ENCODE measurements around the gene EPHB1.
"Not testable (repeated sequence)": the region's sequence is repeated elsewhere in the genome, so short reads cannot be mapped to it uniquely, and the experiment has no call there.

Gene EPHB1

GRCh38 chr3:135229018-135229495 lies 434.0 kb downstream of the EPHB1 start:
- peak; percentile 83 for DNase-seq

- no peak for DNase-seq
Measured at GRCh38 chr3:135231737-135232136, 436.7 kb downstream of the EPHB1 start.

- no peak for DNase-seq
Measured at GRCh38 chr3:135232226-135232625, 437.2 kb downstream of the EPHB1 start.

GRCh38 chr3:135233476-135233875 lies 438.4 kb downstream of the EPHB1 start:
- not testable (repeated sequence) for DNase-seq

GRCh38 chr3:135235541-135235940 lies 440.5 kb downstream of the EPHB1 start:
- no peak for DNase-seq

GRCh38 chr3:135237371-135238143 lies 442.5 kb downstream of the EPHB1 start:
- no peak for DNase-seq

- no peak for DNase-seq
Measured at GRCh38 chr3:135238236-135238830, 443.3 kb downstream of the EPHB1 start.

GRCh38 chr3:135238871-135239614 lies 444.0 kb downstream of the EPHB1 start:
- DNase-seq = no peak

GRCh38 chr3:135239615-135239884 lies 444.5 kb downstream of the EPHB1 start:
- DNase-seq = no peak

- no peak for DNase-seq
Measured at GRCh38 chr3:135240426-135240825, 445.4 kb downstream of the EPHB1 start.

GRCh38 chr3:135242285-135242684 lies 447.2 kb downstream of the EPHB1 start:
- DNase-seq = no peak

GRCh38 chr3:135243616-135244015 lies 448.6 kb downstream of the EPHB1 start:
- no peak for DNase-seq

- no peak for DNase-seq
Measured at GRCh38 chr3:135246027-135246426, 451.0 kb downstream of the EPHB1 start.

- DNase-seq = no peak
Measured at GRCh38 chr3:135248213-135248612, 453.2 kb downstream of the EPHB1 start.

GRCh38 chr3:135249186-135249585 lies 454.1 kb downstream of the EPHB1 start:
- no peak for DNase-seq

GRCh38 chr3:135258916-135259315 lies 463.9 kb downstream of the EPHB1 start:
- DNase-seq = no peak

- no peak for DNase-seq
Measured at GRCh38 chr3:135260025-135260424, 465.0 kb downstream of the EPHB1 start.

- no peak for DNase-seq
Measured at GRCh38 chr3:135261214-135261775, 466.2 kb downstream of the EPHB1 start.

- DNase-seq = no peak
Measured at GRCh38 chr3:135261916-135262315, 466.9 kb downstream of the EPHB1 start.

GRCh38 chr3:135262441-135262840 lies 467.4 kb downstream of the EPHB1 start:
- no peak for DNase-seq

- no peak for DNase-seq
Measured at GRCh38 chr3:135263331-135263730, 468.3 kb downstream of the EPHB1 start.

- DNase-seq = no peak
Measured at GRCh38 chr3:135267487-135267886, 472.4 kb downstream of the EPHB1 start.

- DNase-seq = no peak
Measured at GRCh38 chr3:135268941-135269532, 474.0 kb downstream of the EPHB1 start.

All from NCI-H2107 (cell line).